PC-9 (cell line): ENCODE measurements around the gene NEK4. TPM values are rescaled to one million over a fixed set of nuclear protein-coding genes. Genes with fewer than 3 reads are reported as not detected.
"Not testable (repeated sequence)": the region's sequence is repeated elsewhere in the genome, so short reads cannot be mapped to it uniquely, and the experiment has no call there.

Source experiments
- BruUV-seq: library from RNA; stranded (reverse); fragments of 400-500 nt; replicated peaks from 2 replicates; lab custom pipeline; 2021; lab: Mats Ljungman, UMichigan
- CTCF ChIA-PET: fragments of 300-600 bp; sonication (Branson Sonifier 250); formaldehyde crosslinking; loops from one replicate; lab custom pipeline; 2022; ENCODE audit warnings: antibody characterized with exemption; lab: Charles Lee
- POLR2A ChIA-PET: fragments of 300-600 bp; sonication (Branson Sonifier 250); formaldehyde crosslinking; loops from one replicate; lab custom pipeline; 2022; ENCODE audit warnings: antibody characterized with exemption; ENCODE audit not compliant: unreplicated experiment; lab: Charles Lee
- DNase-seq, 2 experiments: peaks; one replicate each; pipeline versions ENCODE4 v3.0.0 to v3.0.0-alpha.2; 2015 to 2022; ENCODE audit warnings: mixed read lengths in 1 of 2
- H2AFZ ChIP-seq: fragments of 200-600 bp; sonication (generic); 2 replicates; pipeline ENCODE4 v1.8.1; 2017; ENCODE audit warnings: antibody characterized with exemption
- H3F3A ChIP-seq: fragments of 200-600 bp; sonication (generic); 2 replicates; pipeline ENCODE4 v1.8.1; 2017; ENCODE audit warnings: antibody characterized with exemption, mild to moderate bottlenecking, low read depth; ENCODE audit not compliant: insufficient read depth
- H3K27ac ChIP-seq: fragments of 200-600 bp; sonication (generic); 2 replicates; pipeline ENCODE4 v1.6.1; 2016; ENCODE audit warnings: mixed run types
- H3K27me3 ChIP-seq: fragments of 200-600 bp; sonication (generic); 2 replicates; pipeline ENCODE4 v1.6.1; 2016; ENCODE audit warnings: low read depth, mixed run types; ENCODE audit not compliant: insufficient read depth
- H3K36me3 ChIP-seq: fragments of 200-600 bp; sonication (generic); 2 replicates; pipeline ENCODE4 v1.6.1; 2016; ENCODE audit warnings: low read depth, mixed run types
- H3K4me1 ChIP-seq: fragments of 200-600 bp; sonication (generic); replicated peaks from 2 replicates; pipeline ENCODE4 v1.6.1; 2016; ENCODE audit warnings: mixed run types; ENCODE audit not compliant: insufficient read depth
- H3K4me2 ChIP-seq: fragments of 200-600 bp; sonication (generic); 2 replicates; pipeline ENCODE4 v1.6.1; 2017; ENCODE audit warnings: mixed run types
- H3K4me3 ChIP-seq: fragments of 200-600 bp; sonication (generic); 2 replicates; pipeline ENCODE4 v1.6.1; 2016; ENCODE audit warnings: mixed run types
- H3K79me2 ChIP-seq: fragments of 200-600 bp; sonication (generic); 2 replicates; pipeline ENCODE4 v1.6.1; 2017; ENCODE audit warnings: low read depth, mixed run types
- H3K9me2 ChIP-seq: fragments of 200-600 bp; sonication (generic); 2 replicates; pipeline ENCODE4 v1.8.1; 2017; ENCODE audit warnings: mild to moderate bottlenecking; ENCODE audit not compliant: insufficient read depth
- H3K9me3 ChIP-seq: fragments of 200-600 bp; sonication (generic); 2 replicates; pipeline ENCODE4 v1.8.1; 2016; ENCODE audit warnings: low read depth; ENCODE audit not compliant: insufficient read depth
- H4K20me1 ChIP-seq: fragments of 200-600 bp; sonication (generic); 2 replicates; pipeline ENCODE4 v1.8.1; 2017; ENCODE audit not compliant: insufficient read depth
- CTCF ChIP-seq: fragments of 200-600 bp; sonication (generic); conservative IDR thresholded peaks from 2 replicates; pipeline ENCODE4 v1.6.1; 2017; ENCODE audit warnings: mixed run types, antibody characterized with exemption, mild to moderate bottlenecking, moderate library complexity
- EZH2 ChIP-seq: fragments of 200-600 bp; sonication (generic); IDR thresholded peaks from 2 replicates; pipeline ENCODE4 v1.8.0; 2017; ENCODE audit warnings: antibody characterized with exemption, low read depth
- intact Hi-C: fragments of 100-400 bp; cut with micrococcal nuclease; formaldehyde crosslinking; loops from one replicate; pipeline ENCODE4 v1.10.0; 2022; ENCODE audit not compliant: unreplicated experiment
- total RNA-seq: library from RNA; stranded (reverse); gene quantifications from 2 replicates; pipeline ENCODE4 v1.2.3, GENCODE V29; 2021

Gene NEK4
- total RNA-seq, 1 experiment from 2014 or later = 36.5 TPM

- no peaks in the 10 kb centered on the region for H3K9me2 ChIP-seq
- peaks cover 14% of the 10 kb centered on the region for H3K4me1 ChIP-seq
- no peaks in the 10 kb centered on the region for H4K20me1 ChIP-seq
- no peak overlapping the region for H3K4me3 ChIP-seq
- 0 out of 2 replicates have a peak, but pooled peaks cover 4% of the 10 kb centered on the region for H3F3A ChIP-seq
- no peak overlapping the region for H3K4me2 ChIP-seq
- DNase-seq = no peak
- H3K36me3 ChIP-seq = peaks cover 24% of the 10 kb centered on the region; the same call in 1 of the 2 replicates
- H2AFZ ChIP-seq = no peak overlapping the region
- intact Hi-C loops = no loop called here
- peaks cover 31% of the 10 kb centered on the region for H3K79me2 ChIP-seq
- no peaks in the 10 kb centered on the region; the same call in 1 of the 2 replicates for H3K9me3 ChIP-seq
- CTCF ChIA-PET = interaction anchor here (0.6 kb wide), 1 partner anchor 38 kb away, joined by 3 read pairs; no protein-coding TSS in a partner anchor
- POLR2A ChIA-PET = no interaction called here
- TF ChIP-seq CTCF (no peak), EZH2 (no peak)
- no TSS peak for BruUV-seq
- H3K27me3 ChIP-seq = no peaks in the 10 kb centered on the region
- H3K27ac ChIP-seq = no peak overlapping the region
These were observed 91.6 kb downstream of the NEK4 start for GRCh38 chr3:52679199-52679538.

- Histone ChIP-seq H3K9me3 (no peaks in the 10 kb centered on the region; the same call in 1 of the 2 replicates), H3K4me3 (no peak overlapping the region), H3K4me1 (peaks cover 10% of the 10 kb centered on the region; the same call in 1 of the 2 replicates), H3K27me3 (no peaks in the 10 kb centered on the region), H3K79me2 (peaks cover 25% of the 10 kb centered on the region), H2AFZ (no peak overlapping the region), H3F3A (0 out of 2 replicates have a peak, but pooled peaks cover 4% of the 10 kb centered on the region), H3K4me2 (no peak overlapping the region), H4K20me1 (no peaks in the 10 kb centered on the region), H3K36me3 (peaks cover 24% of the 10 kb centered on the region; the same call in 1 of the 2 replicates), H3K27ac (no peak overlapping the region), H3K9me2 (no peaks in the 10 kb centered on the region)
- no peak for DNase-seq
- ChIA-PET POLR2A (interaction anchor here (0.5 kb wide), 1 partner anchor 16 kb away, joined by 3 read pairs; no protein-coding TSS in a partner anchor), CTCF (interaction anchor here (0.6 kb wide), 1 partner anchor 37 kb away, joined by 3 read pairs; no protein-coding TSS in a partner anchor)
- BruUV-seq = no TSS peak
- no peak for TF ChIP-seq EZH2
- TF ChIP-seq CTCF = no peak
- intact Hi-C loops = no loop called here
These were observed 92.2 kb downstream of the NEK4 start for GRCh38 chr3:52678265-52679198.

GRCh38 chr3:52676201-52676600 is 94.5 kb downstream of the NEK4 start:
- CTCF ChIA-PET, H3K79me2 ChIP-seq, H3K9me2 ChIP-seq, BruUV-seq, H3K9me3 ChIP-seq, H2AFZ ChIP-seq, H4K20me1 ChIP-seq, H3K4me2 ChIP-seq, POLR2A ChIA-PET, intact Hi-C loops, H3K27me3 ChIP-seq, DNase-seq, H3K4me3 ChIP-seq, H3K27ac ChIP-seq, H3F3A ChIP-seq: not testable (repeated sequence)
- H3K36me3 ChIP-seq = peaks cover 21% of the 10 kb centered on the region; the same call in 1 of the 2 replicates
- peaks cover 11% of the 10 kb centered on the region for H3K4me1 ChIP-seq
